GM18508 (cell line): ENCODE data around the gene DLG2.
"Not testable (repeated sequence)": the region's sequence is repeated elsewhere in the genome, so short reads cannot be mapped to it uniquely, and the experiment has no call there.

ENCODE experiments used
- ATAC-seq: cut with Tn5 transposase; IDR thresholded peaks from one replicate; pipeline ENCODE4 v1.9.1; 2021; ENCODE audit warnings: moderate number of reproducible peaks; ENCODE audit not compliant: insufficient read depth, unreplicated experiment

Gene DLG2

GRCh38 chr11:85257837-85258236 is 369.3 kb downstream of the DLG2 start:
- ATAC-seq = no peak

GRCh38 chr11:85256433-85256832 is 370.7 kb downstream of the DLG2 start:
- ATAC-seq = no peak

DNA sequence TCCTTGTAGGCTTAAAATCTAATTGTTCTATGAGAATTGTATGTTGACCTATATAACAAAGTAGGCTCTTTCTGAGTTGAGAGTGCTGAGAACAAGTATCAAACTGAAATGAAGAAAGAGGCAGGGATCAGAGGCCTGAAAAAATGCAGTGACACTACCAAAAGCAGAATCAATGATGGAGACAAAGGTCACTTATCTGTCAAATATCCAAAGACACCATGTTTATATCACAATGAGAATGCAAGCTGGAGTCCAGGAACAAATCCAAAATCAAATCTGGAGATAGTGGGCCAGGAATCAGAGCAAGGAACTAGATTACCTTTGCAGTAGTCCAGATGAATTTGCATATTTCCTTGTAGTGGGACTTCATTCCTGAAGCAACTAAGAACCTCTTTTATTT is 377.7 kb downstream of the DLG2 start:
- ATAC-seq = no peak

- ATAC-seq = no peak
These were observed 379.3 kb downstream of the DLG2 start for GRCh38 chr11:85247797-85248196.

DNA sequence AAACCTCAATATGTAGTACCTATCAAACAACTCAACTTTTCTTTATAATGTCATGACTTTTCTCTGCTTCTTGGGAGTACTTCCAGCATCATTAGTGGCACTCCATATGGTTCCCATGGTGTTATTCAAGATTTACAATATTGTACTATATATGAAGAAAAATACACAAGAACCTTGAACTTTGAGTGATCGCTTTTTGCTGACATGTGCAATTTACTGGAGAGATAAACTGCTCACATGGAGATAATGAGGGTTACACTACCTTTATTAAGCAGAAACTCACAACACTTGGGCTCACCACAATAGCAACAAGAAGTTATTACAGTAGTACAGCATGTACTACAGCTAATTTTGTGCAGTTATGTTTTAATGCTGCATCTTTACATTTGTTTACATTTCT is 388.2 kb downstream of the DLG2 start:
- ATAC-seq = no peak

GRCh38 chr11:85238038-85238437 is 389.1 kb downstream of the DLG2 start:
- not testable (repeated sequence) for ATAC-seq

- no peak for ATAC-seq
These were observed 390.9 kb downstream of the DLG2 start for GRCh38 chr11:85236211-85236610.

- no peak for ATAC-seq
These were observed 394.6 kb downstream of the DLG2 start for GRCh38 chr11:85232559-85232958.

- no peak for ATAC-seq
These were observed 395.6 kb downstream of the DLG2 start for GRCh38 chr11:85231588-85231987.

GRCh38 chr11:85229723-85230122 is 397.4 kb downstream of the DLG2 start:
- ATAC-seq = not testable (repeated sequence)

GRCh38 chr11:85196968-85197367 is 430.2 kb downstream of the DLG2 start:
- ATAC-seq = no peak

DNA sequence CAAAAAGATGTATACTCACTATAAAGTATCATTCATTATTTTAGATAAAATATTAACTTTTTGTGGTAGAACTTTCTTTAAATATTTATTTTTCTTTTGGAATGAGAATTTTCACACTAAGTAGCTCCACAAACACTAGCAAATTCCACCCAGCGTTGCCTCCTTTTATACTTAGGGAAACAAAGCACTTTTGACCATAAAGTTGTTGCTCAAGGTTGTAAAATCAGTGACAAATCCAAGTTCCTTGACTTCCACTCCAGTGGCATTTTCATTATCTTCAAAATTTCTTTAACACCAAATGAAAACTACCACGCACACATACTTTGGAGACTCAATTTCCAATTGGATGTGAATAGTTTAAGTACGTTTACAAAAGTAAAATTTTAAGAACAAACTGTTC is 431.2 kb downstream of the DLG2 start:
- ATAC-seq = no peak

DNA sequence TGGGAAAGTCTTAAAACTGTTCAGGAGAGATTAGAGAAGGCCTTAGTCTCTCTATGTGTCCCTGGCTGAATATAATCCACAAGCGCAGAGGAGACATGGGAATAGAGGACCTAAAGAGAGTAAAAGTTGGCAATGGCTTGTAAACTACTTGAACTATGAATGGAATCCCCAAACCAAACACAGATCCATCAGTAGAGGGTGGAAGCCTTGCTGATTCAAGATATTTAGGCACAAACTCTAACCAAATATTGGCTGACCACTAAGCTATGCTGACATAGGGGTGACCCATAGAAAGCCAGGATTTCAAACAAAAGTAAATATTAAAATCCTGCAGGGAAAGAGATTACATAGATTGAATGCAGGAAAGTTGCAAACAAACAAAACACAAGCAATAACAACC is 439.2 kb downstream of the DLG2 start:
- ATAC-seq = no peak

- no peak for ATAC-seq
These were observed 442.4 kb downstream of the DLG2 start for GRCh38 chr11:85184721-85185120.

- ATAC-seq = peak; percentile 83
These were observed 444.4 kb downstream of the DLG2 start for GRCh38 chr11:85182441-85183387.

GRCh38 chr11:85180528-85180927 is 446.6 kb downstream of the DLG2 start:
- ATAC-seq = no peak

DNA sequence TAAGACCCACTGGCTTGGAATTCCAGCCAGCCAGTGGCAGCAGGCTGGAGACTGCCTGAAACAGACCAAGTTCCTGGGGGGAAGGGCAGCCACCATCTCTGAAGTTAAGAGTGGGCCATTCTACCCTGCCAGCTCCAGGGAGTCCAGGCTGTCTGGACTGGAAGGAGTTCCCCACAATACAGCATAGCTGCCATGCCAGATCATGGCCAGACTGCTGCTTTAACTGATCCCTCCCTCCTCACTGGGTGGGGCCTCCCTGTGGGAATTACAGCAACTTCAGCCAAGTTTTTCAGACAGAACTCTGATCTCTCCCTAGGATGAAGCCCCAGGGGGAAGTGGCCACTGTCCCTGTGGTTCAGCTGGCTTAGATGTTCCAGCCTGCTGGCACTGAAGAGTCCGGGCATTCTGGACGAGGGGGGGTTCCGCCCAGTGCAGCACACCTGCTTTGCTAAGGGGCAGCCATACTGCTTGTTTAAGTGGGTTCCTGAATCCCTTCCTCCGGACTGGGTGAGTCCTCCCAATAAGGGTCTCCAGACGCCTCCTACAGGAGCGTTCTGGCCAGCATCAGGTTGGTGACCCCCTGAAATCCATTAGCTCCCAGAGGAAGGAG is 455.4 kb downstream of the DLG2 start:
- ATAC-seq = no peak

- ATAC-seq = no peak
These were observed 457.0 kb downstream of the DLG2 start for GRCh38 chr11:85170184-85170583.

- ATAC-seq = no peak
These were observed 459.7 kb downstream of the DLG2 start for GRCh38 chr11:85167471-85167870.

- ATAC-seq = no peak
These were observed 460.1 kb downstream of the DLG2 start for GRCh38 chr11:85167038-85167437.

- ATAC-seq = no peak
These were observed 461.3 kb downstream of the DLG2 start for GRCh38 chr11:85165819-85166218.

- ATAC-seq = no peak
These were observed 462.4 kb downstream of the DLG2 start for GRCh38 chr11:85164743-85165142.
